Measurements from ENCODE around the gene CXorf66. TPM values are rescaled to one million over a fixed set of nuclear protein-coding genes. Genes with fewer than 3 reads are reported as not detected.
"Not testable (repeated sequence)": the region's sequence is repeated elsewhere in the genome, so short reads cannot be mapped to it uniquely, and the experiment has no call there.

CXorf66 gene, protein sequence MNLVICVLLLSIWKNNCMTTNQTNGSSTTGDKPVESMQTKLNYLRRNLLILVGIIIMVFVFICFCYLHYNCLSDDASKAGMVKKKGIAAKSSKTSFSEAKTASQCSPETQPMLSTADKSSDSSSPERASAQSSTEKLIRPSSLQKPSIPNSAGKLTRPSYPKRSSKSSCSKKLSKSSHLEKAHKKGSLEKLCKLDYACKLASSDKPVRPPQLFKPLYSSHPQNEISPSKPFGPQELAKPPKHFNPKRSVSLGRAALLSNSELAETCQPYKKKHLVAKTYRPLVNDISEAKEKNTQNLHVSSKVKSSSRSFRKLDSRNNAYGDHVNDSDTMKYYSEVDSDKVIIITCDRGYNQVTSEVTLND
- total RNA-seq, result not detected in 2 replicates

DNA sequence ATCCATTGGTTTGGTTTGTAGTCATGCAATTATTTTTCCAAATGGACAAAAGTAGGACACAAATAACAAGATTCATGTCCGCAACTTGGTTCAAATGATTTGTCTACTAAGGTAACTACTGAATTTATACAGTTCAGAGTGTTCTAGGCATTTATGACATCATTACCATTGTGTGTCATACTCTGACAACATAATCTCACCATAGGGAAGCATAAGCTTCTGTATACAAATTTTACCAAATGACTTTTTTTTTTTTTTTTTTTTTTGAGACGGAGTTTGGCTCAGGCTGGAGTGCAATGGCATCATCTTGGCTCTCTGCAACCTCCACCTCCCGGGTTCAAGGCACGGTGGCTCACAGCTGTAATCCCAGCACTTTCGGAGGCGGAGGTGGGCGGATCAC is at the start of gene CXorf66:
CXorf66 (minus strand) TSS at position 101 of the 400 bp plus-strand sequence; CDS start at position 76, 25 bp downstream.
- no peak for DNase-seq (ENCODE audit: low read depth in 2 of 2)

- no peak for DNase-seq (ENCODE audit: low read depth in 2 of 2)
These were observed 17.5 kb upstream of the CXorf66 start for GRCh38 chrX:139982856-139983255.

DNA sequence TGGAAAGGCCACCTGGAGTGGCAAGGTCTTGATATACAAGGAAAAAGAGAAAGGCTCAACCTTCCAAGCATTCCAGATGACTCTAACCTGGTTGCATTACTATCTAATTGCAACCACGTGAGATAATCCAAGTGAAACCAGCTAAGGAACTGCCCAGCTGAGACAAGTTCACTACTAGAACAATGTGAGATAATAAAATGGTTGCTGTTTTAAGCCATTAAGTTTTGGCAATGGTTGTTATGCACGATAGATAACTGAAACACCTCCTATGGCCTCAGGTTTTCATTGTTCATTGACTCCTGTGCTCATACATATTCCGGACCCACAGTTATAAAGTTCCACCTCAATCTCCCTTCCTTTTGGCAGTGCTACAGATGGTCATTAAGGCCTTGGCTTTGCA is 9.2 kb upstream of the CXorf66 start:
- DNase-seq (ENCODE audit: low read depth in 2 of 2), result no peak

- DNase-seq (ENCODE audit: low read depth in 2 of 2), result no peak
These were observed 7.6 kb upstream of the CXorf66 start for GRCh38 chrX:139972629-139973624.

- no peak for DNase-seq (ENCODE audit: low read depth in 2 of 2)
These were observed 6.8 kb upstream of the CXorf66 start for GRCh38 chrX:139972113-139972512.

DNA sequence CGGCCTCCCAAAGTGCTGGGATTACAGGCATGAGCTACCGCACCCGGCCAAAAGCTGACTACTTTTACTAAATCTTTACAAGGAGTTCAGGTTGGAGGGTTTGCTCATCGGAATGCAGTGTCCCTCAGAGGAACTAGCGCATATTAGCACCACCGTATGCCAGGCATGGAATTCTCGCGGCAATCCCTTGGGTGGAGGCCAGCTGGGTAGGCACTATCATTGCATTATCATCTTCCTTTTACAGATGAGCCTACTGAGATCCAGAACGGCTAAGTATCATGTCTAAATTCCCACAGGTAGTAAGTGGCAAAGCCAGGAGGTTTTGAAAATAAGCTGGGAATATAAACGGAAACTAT is 6.1 kb upstream of the CXorf66 start:
- no peak for DNase-seq (ENCODE audit: low read depth in 2 of 2)

GRCh38 chrX:139969286-139969685 is 4.0 kb upstream of the CXorf66 start:
- no peak for DNase-seq (ENCODE audit: low read depth in 2 of 2)

GRCh38 chrX:139967750-139968149 is 2.4 kb upstream of the CXorf66 start:
- no peak for DNase-seq (ENCODE audit: low read depth in 2 of 2)

DNA sequence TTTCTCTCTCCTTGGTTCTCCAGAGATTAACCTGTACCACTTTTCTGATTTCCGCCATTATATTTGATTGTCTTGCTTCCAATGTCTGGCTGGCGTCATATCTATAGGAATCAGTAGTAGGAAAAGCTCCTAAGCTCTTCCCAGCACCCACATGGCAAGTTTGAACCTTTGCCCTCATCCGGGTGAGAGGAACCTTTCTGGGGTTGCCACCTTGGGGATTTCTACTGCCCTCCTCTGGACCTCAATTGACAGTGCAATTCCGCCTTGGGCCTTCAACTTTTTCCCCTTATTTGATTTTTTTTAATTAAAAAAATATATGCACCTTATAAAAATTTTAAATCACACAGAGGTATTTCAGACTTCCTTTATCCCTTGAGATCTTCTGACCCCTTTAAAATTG is 2.0 kb upstream of the CXorf66 start:
- DNase-seq (ENCODE audit: low read depth in 2 of 2), result no peak

- not testable (repeated sequence) for DNase-seq (ENCODE audit: low read depth in 2 of 2)
These were observed 838 bp upstream of the CXorf66 start for GRCh38 chrX:139966159-139966558.

DNA sequence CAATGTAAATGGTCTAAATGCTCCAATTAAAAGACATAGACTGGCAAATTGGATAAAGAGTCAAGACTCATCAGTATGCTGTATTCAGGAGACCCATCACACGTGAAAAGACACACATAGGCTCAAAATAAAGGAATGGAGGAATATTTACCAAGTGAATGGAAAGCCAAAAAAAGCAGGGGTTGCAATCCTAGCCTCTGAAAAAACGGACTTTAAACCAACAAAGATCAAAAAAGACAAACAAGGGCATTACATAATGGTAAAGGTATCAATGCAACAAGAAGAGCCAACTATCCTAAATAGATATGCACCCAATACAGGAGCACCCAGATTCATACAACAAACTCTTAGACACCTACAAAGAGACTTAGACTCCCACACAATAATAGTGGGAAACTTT is 4.2 kb downstream of the CXorf66 start:
- DNase-seq (ENCODE audit: low read depth in 2 of 2), result not testable (repeated sequence)

DNA sequence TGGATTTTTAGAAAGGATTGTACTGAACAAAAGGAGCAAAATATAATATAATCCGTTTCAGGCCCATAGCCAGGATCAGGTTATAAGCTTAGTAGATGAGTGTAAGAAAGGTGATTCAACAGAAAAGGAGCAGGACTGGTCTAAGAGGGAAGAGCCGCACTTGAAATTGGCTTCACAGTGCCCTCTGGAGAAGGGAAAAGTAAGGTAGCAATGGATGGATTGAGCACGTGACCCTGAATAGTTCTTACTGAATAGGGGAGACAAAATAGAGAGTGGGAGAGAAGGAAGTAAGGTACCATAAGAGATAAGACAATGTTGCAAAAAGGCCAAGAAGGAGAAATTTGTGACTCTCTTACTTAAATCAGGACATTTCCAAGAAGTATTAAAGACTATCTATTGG is 15.6 kb downstream of the CXorf66 start:
- no peak for DNase-seq (ENCODE audit: low read depth in 2 of 2)

DNA sequence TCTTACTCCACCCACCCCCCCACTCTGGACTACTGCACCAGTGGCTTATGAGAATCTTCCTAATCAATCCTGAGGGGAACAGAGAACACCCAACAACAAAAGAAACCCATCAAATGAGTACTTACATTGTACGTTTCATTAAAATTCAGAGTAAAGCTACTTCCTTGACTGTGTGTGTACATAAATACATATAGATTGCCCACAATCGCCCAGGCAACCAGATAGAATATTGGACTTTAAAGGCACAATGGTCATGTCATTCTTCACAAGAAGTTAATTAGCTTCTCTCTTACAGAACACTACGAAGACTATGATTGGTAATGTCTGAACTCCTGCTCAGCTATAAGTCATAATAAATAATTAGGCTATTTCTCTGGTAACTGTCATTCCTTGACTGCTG is 20.2 kb downstream of the CXorf66 start:
- DNase-seq (ENCODE audit: low read depth in 2 of 2), result no peak

DNA sequence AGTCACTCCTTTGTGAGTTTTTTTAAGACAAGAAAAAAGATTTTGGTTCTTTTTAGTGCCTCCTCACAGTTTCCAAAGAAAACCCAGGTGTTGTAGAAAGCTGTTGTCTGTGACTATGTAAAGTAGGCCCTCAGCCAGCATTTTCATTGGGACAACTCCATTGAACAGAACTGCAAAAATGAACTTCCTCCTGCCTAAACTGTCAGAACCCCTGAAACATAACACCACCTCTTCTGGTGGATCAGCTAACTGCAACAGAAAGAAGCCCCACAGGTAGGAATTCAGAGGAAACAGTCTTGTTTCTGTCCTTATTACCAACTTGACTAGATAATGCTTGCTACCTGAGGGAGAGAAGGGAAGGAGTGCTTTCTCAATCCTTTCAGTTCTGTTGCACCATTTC is 29.1 kb downstream of the CXorf66 start:
- DNase-seq (ENCODE audit: low read depth in 2 of 2), result no peak

- no peak for DNase-seq (ENCODE audit: low read depth in 2 of 2)
These were observed 31.4 kb downstream of the CXorf66 start for GRCh38 chrX:139933904-139934303.

- DNase-seq (ENCODE audit: low read depth in 2 of 2), result peak; percentile 87 to 90
These were observed 32.2 kb downstream of the CXorf66 start, which contains the start of gene ATP11C for GRCh38 chrX:139932901-139933796. Gene ATP11C, minus strand, starts transcription at chrX:139933053. Its CDS starts 1,011 bp downstream, at chrX:139932042.

GRCh38 chrX:139932073-139932900 is 33.0 kb downstream of the CXorf66 start:
- peak; percentile 57 to 62 for DNase-seq (ENCODE audit: low read depth in 2 of 2)

- DNase-seq (ENCODE audit: low read depth in 2 of 2), result no peak
These were observed 33.7 kb downstream of the CXorf66 start for GRCh38 chrX:139931646-139932072.

DNA sequence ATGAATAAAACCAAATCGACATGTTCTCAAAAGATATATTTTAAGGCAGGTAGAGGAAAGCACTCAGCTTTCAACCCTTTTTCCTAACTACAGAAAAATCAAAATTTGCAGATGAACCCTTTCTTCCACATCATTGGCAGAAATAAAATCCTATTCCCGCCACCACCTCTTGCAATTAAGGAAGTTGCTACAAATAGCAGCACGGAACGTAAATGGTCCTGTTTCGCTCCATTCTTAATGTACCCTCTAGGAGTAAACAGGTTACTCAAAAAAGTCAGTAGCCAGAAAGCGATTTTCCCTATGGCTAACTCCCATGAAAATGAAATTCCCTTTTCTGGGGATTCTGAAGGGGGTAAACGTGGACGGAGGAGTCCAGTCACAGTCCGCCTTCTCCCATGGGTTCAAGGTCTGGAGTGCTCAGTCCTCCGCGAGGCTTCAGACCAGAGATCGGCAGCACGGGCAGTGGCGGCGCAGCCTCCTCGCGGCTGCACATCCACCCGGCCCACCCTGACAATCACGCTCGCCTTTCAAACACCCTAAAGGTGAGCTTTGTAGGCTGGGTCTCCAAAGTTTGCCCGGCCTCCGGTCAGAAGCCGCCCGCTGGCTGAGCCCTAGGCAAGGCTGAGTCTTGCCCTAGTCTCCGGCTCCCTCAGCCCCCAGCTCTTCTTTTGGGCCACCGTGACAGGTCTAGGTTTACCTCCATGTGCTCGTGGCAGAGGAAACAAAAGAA is 34.2 kb downstream of the CXorf66 start:
- DNase-seq (ENCODE audit: low read depth in 2 of 2), result peak; percentile 28 to 32

DNA sequence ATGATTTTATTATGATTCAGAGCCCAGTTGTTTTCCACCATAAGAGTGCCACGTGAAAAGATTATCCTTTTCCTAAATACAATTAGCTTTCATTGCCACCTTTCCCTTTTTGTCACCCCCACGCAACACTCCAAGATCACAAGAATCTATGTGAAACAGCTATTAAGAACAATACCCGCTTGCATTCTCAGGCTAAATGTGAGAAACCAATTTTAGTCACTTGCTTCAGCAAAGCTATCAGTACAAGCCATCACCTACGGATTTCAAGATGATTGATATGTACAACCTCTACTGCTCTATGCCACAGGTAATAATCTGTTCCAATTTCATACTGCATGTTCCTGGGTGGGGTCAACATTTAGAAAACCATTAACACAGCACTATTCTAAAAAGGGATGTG is 34.9 kb downstream of the CXorf66 start:
- no peak for DNase-seq (ENCODE audit: low read depth in 2 of 2)

All from lung microvascular endothelial cell (primary cell).